Heart right ventricle (tissue), 16 donors: Measurements from ENCODE around the gene IFNA7. TPM values are rescaled to one million over a fixed set of nuclear protein-coding genes. Genes with fewer than 3 reads are reported as not detected.
"Not testable (repeated sequence)": the region's sequence is repeated elsewhere in the genome, so short reads cannot be mapped to it uniquely, and the experiment has no call there.

ENCODE experiments used
- ATAC-seq, 8 donors: fragments of 200-7000 bp; cut with Tn5 transposase; one replicate each; pipeline ENCODE4 v1.9.1; 2020; ENCODE audit warnings: mild to moderate bottlenecking in 8 of 8, moderate library complexity in 8 of 8, moderate number of reproducible peaks in 1 of 8
- DNase-seq, 2 donors: peaks; one replicate each; pipeline ENCODE4 v3.0.0-alpha.2; 2020
- H3K27ac ChIP-seq, 10 donors: fragments of 200-600 bp; sonication (generic) in 2 of 10; one replicate each; pipeline versions ENCODE4 v1.5.0 to v1.8.0; 2020 to 2022; ENCODE audit warnings: mild to moderate bottlenecking in 3 of 10
- H3K27me3 ChIP-seq, 7 donors: fragments of 200-600 bp; one replicate each; pipeline ENCODE4 v1.8.0; 2021 to 2022; ENCODE audit warnings: mild to moderate bottlenecking in 2 of 7
- H3K36me3 ChIP-seq, 9 donors: fragments of 200-600 bp; sonication (generic) in 1 of 9; one replicate each; pipeline versions ENCODE4 v1.5.0 to v1.8.0; 2020 to 2022; ENCODE audit warnings: mild to moderate bottlenecking in 2 of 9
- H3K4me1 ChIP-seq, 9 donors: fragments of 200-600 bp; sonication (generic) in 1 of 9; one replicate each; pipeline versions ENCODE4 v1.5.0 to v1.8.0; 2020 to 2022; ENCODE audit warnings: mild to moderate bottlenecking in 4 of 9
- H3K4me3 ChIP-seq, 10 donors: fragments of 200-600 bp; sonication (generic) in 2 of 10; one replicate each; pipeline versions ENCODE4 v1.5.0 to v1.8.0; 2020 to 2022; ENCODE audit warnings: mild to moderate bottlenecking in 7 of 10, moderate library complexity in 2 of 10
- H3K9me3 ChIP-seq, 11 donors: fragments of 200-600 bp in 10 of 11; sonication (generic) in 2 of 11; one replicate each; pipeline versions ENCODE4 v1.5.0 to v1.8.0; 2013 to 2022; ENCODE audit warnings: mild to moderate bottlenecking in 2 of 11, control low read depth in 1 of 11, moderate library complexity in 1 of 11
- CTCF ChIP-seq, 9 donors: fragments of 200-600 bp; sonication (generic) in 2 of 9; IDR thresholded peaks; one replicate each; pipeline versions ENCODE4 v1.5.0 to v1.8.0; 2021 to 2022; ENCODE audit warnings: antibody characterized with exemption in 9 of 9, mild to moderate bottlenecking in 5 of 9, moderate library complexity in 1 of 9
- WGBS, 2 donors: extraction: QIAGEN DNeasy Blood & Tissue Kit; methylation state at CpG; one replicate each; pipeline ENCODE4 v1.1.7; 2013; ENCODE audit warnings: inconsistent platforms in 1 of 2; 5-methylcytosine and 5-hydroxymethylcytosine counted together
- intact Hi-C, 10 donors: fragments of 100-400 bp; cut with DNase I; formaldehyde crosslinking; loops; one replicate each; pipeline versions ENCODE4 v1.11.1 to v1.14.2; 2022
- long read RNA-seq, 3 donors: library from polyadenylated mRNA; unstranded; transcript quantifications; one replicate each; pipeline ENCODE4 v2.0.0, GENCODE V29; 2020 to 2021
- polyA plus RNA-seq, 2 donors: library from polyadenylated mRNA; stranded (reverse); fragments of 200-250 nt; gene quantifications; one replicate each; pipeline ENCODE4 v1.2.3, GENCODE V29; 2013
- total RNA-seq, 10 donors: library from RNA; stranded (reverse); fragmentation: NEBNext Ultra II Directional in 3 of 10; extraction: Animal tissue kit (Norgen Biotek cat#: 25700) in 3 of 10; gene quantifications; one replicate each; pipeline versions ENCODE4 v1.2.1 to v1.2.4, GENCODE V29; 2021 to 2023
- donor health status: Arrhythmogenic right ventricular cardiomyopathy.
- donor health status: ischemic (EF 13 %, LVEDD 7.1; RV severe dilation, severe dysfunction).
- donor health status: healthy with polysubstance abuse.
- donor health status: DM: no; HTN: yes; CAD: no.
- donor health status: DM: no; HTN: no; CAD: no.
- donor health status: ischemic (EF 25% LVEDD 6.9; RV normal size, moderate dysfunction).
- donor health status: ischemic (EF 25% LVEDD 5.7; RV mildly dilated, moderate dysfunction).
- donor health status: healthy.
- donor health status: DM: yes; HTN: yes; CAD: no.
- donor health status: Ischemic cardiomyopathy.
- donor health status: ischemic (EF 35%, LVEDD 5.7; RV mildly dilated, moderate dysfunction).
- donor health status: nonischemic (EF 11% LVEDD 7.7; RV severe dilation, severe dysfunction).
- donor health status: DM: yes; HTN: yes; CAD: no.
- donor health status: PGD.
- donor health status: ischemic (EF 29% LVEDD 5.4; RV normal size, mild dysfunction).
- donor health status: nonischemic (EF 23%, LVEDD 6.1; RV moderate dilation, normal function).

The IFNA7 gene
- not detected for total RNA-seq
- polyA plus RNA-seq, result not detected
- long read RNA-seq, donor 1, result 0 reads
- long read RNA-seq, donor 2, result 0 reads
- long read RNA-seq, donor 3, result 0 reads

GRCh38 chr9:21202105-21202504, at the start of gene IFNA7:
Gene IFNA7 (minus strand): TSS chr9:21202205. CDS start chr9:21202165, 40 bp downstream.
- H3K27me3 ChIP-seq, result peaks cover 0 to 10% (median 0%) of the 10 kb centered on the region in 7 donors
- H3K27ac ChIP-seq, intact Hi-C loops, H3K9me3 ChIP-seq, H3K4me3 ChIP-seq, DNase-seq, H3K4me1 ChIP-seq, H3K36me3 ChIP-seq, ATAC-seq: not testable (repeated sequence)
- WGBS, 2 donors, result 62 to 64% methylated on average over 4 of the region's 4 CpGs

GRCh38 chr9:21251638-21252037, 49.6 kb upstream of the IFNA7 start:
- Histone ChIP-seq H3K9me3 (no peaks in the 10 kb centered on the region), H3K27ac (no peak overlapping the region), H3K4me3 (no peak overlapping the region), H3K27me3 (peaks cover 0 to 46% (median 7%) of the 10 kb centered on the region in 7 donors), H3K36me3 (no peaks in the 10 kb centered on the region), H3K4me1 (peaks cover 0 to 20% (median 4%) of the 10 kb centered on the region in 9 donors)
- DNase-seq (no peak), ATAC-seq (no peak)
- 64 to 66% methylated on average over 4 of the region's 4 CpGs for WGBS, 2 donors
- TF ChIP-seq CTCF (IDR thresholded peaks at IDR 0.05), result no peak
- intact Hi-C loops, result loop anchor here in 2 of 10 donors (5.0 to 10.0 kb wide), 2 partner anchors 533 to 536 kb away; no protein-coding TSS in a partner anchor

DNA sequence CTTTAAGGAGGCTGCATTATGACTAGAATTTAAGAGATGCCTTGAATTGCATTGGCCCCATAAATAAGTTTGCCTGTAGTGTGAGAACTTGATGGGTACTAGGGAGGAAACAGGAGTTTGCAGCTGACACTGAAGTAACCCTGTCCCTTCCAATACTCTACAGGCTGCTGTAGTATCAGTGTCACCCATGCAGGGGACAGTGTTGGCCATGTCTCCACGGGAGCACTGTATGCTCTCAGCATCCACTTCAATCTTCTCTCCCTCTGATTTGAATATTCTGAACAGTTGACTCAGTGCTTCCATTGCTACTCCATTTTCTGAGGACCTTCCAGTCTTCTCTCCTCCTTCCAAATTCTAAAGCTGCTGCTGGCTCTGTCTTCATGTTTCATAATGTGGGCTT, 49.2 kb upstream of the IFNA7 start:
- TF ChIP-seq CTCF (IDR thresholded peaks at IDR 0.05), result no peak
- no peaks in the 10 kb centered on the region for H3K9me3 ChIP-seq
- H3K27me3 ChIP-seq, result peaks cover 0 to 49% (median 7%) of the 10 kb centered on the region in 7 donors
- H3K36me3 ChIP-seq, result no peaks in the 10 kb centered on the region
- H3K27ac ChIP-seq, result no peak overlapping the region
- DNase-seq, result no peak
- 35 to 38% methylated on average over 1 of the region's 1 CpG for WGBS, 2 donors
- no peak for ATAC-seq
- H3K4me1 ChIP-seq, result peaks cover 0 to 20% (median 4%) of the 10 kb centered on the region in 9 donors
- no peak overlapping the region for H3K4me3 ChIP-seq
- intact Hi-C loops, result loop anchor here in 2 of 10 donors (5.0 to 10.0 kb wide), 2 partner anchors 534 to 536 kb away; no protein-coding TSS in a partner anchor

DNA sequence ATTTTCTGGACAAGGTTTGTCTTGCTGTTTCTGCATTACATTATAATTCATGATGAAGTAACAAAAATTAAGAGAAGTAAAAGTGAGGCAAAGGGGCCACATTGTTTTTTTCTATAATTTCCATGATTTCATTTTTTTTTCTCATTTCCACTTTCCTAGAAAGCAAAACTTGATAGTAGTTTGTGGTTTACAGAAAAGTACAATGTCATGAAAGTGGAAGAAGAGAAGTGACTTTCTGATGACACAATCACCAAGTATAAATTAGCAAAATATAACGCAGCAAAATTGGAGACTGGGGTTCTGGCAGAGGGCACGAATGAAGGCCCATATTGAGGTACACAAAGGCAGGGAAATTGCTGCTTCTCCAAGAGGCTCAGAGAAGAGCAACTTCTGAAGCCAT, 42.8 kb upstream of the IFNA7 start:
- peaks cover 0 to 70% (median 30%) of the 10 kb centered on the region in 7 donors for H3K27me3 ChIP-seq
- peaks cover 0 to 8% (median 0%) of the 10 kb centered on the region in 9 donors for H3K4me1 ChIP-seq
- ATAC-seq (no peak), DNase-seq (no peak)
- WGBS, 2 donors, result 61 to 62% methylated on average over 2 of the region's 2 CpGs
- TF ChIP-seq CTCF (IDR thresholded peaks at IDR 0.05), result no peak
- intact Hi-C loops, result no loop called here
- H3K4me3 ChIP-seq, result no peak overlapping the region
- no peaks in the 10 kb centered on the region for H3K36me3 ChIP-seq
- H3K9me3 ChIP-seq, result peaks cover 0 to 2% (median 0%) of the 10 kb centered on the region in 11 donors
- no peak overlapping the region for H3K27ac ChIP-seq

DNA sequence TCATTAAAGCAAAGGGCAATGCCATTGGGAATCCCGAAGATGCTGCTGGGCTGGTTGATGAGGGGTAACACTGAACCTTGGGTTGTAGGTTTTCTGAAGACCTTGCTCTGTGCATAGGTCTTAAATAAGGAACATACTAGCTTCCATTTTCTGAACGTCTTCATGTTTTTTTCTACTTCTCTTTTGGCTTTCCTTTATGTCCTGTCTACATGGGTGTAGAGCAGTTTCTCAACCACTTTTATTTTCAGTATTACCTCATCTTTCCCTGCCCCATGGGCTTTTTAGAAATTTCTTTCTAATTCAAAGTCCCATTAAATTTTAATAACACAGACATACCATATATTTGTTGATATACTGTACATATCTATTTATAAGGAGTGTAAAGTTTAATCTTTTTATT, 37.9 kb upstream of the IFNA7 start, which contains the start of gene IFNA14:
Gene IFNA14 (minus strand): TSS at position 95 of the 400 bp plus-strand sequence. CDS start 70 bp downstream, at position 25.
- DNase-seq (no peak), ATAC-seq (no peak)
- Histone ChIP-seq H3K9me3 (no peaks in the 10 kb centered on the region), H3K4me1 (peaks cover 0 to 3% (median 0%) of the 10 kb centered on the region in 9 donors), H3K36me3 (no peaks in the 10 kb centered on the region), H3K27ac (no peak within 1 kb of the TSS), H3K27me3 (peaks cover 0 to 43% (median 25%) of the 10 kb centered on the region in 7 donors), H3K4me3 (no peak within 1 kb of the TSS)
- 74 to 76% methylated on average over 2 of the region's 2 CpGs for WGBS, 2 donors
- no peak for TF ChIP-seq CTCF (IDR thresholded peaks at IDR 0.05)
- intact Hi-C loops, result loop anchor here in 2 of 10 donors (10.0 kb wide), 2 partner anchors 545 to 555 kb away; no protein-coding TSS in a partner anchor

DNA sequence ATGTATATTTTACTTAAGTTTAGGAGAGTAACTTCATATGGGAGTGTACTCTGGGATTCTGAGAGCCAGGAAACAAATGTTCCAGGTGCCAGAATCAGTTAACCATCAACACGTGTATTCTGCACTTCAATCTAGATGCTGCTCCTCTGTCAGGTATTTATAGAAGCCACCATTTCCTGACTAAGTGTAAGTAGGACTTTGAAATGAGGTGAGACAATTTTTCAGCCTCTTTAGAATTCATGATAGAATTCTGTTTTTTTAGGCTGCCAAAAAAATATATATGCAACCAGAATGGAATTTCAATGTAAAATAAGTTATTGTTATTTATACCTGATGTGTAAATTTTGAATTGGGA, 34.3 kb upstream of the IFNA7 start:
- not testable (repeated sequence) for H3K9me3 ChIP-seq, DNase-seq, H3K4me1 ChIP-seq, H3K27ac ChIP-seq, H3K4me3 ChIP-seq, ATAC-seq, H3K36me3 ChIP-seq
- 8 to 23% methylated on average over 1 of the region's 1 CpG for WGBS, 2 donors
- intact Hi-C loops, result loop anchor here in 2 of 10 donors (10.0 kb wide), 2 partner anchors 548 to 558 kb away; no protein-coding TSS in a partner anchor
- peaks cover 0 to 23% (median 9%) of the 10 kb centered on the region in 7 donors for H3K27me3 ChIP-seq
